ENCODE data around the gene CETN1.

CETN1 gene

DNA sequence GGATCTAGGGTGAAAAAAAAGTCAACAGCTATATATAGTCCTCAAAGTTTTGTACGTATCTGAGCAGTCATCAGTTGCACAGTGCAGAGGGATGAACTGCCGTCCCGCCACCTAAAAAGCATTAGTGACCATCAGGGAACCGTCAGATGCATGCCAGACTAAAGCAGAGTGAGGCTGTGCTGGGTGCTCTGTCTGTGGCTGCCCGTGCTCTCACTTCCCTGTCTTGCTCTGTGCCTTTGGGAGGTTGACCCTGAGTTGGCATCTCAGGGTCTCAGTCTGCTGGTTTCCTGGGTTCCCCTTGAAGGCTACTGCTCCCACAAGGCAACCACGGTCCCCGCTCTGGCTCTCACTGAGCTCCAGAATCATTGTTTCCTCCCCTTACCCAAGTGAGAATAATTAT is 27.8 kb downstream of the CETN1 start:
- DNase-seq (ENCODE audit: extremely low spot score): no peak
- POLR2A ChIA-PET: no interaction called here
- CTCF ChIA-PET: interaction anchor here (1.0 to 1.5 kb wide), 3 partner anchors 11 to 18 kb away, joined by 3 to 4 read pairs (median 3); no protein-coding TSS in a partner anchor
- no peak for TF ChIP-seq CTCF (IDR thresholded peaks at IDR 0.05; ENCODE audit: control extremely low read depth, extremely low read depth, low read depth, missing control alignments)

DNA sequence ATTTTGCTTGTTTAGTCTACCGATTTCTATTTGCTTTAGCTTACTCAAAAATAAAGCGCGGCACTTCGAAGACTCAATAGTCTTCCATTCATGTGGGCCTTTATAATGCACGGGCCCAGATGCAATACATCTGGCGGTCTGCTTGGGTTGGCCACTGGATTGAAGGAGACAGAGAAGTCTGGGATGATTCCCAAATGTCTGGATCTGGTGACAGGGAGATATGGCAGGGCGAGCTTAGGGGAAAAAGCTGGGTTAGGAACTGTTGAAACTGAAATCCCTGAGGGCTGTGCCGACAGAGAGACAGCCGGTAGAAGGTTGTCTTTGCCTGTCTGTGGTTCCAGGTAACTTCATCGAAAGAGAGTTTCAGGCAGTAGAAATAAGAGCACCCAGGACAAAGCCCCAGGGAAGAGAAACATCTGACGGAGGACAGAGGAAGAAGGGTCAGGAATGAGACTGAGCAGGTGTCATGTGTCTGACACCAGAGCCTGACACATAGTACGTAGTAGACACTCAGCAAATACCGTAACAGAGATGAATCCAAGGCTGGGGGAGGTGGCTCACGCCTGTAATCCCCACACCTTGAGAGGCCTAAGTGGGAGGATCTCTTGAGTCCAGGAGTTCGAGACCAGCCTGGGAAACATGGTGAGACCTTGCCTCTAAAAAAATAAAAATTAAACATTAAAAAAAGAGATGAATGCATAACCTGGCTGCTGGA is 30.2 kb downstream of the CETN1 start:
- ChIA-PET POLR2A (no interaction called here), CTCF (interaction anchor here (1.5 kb wide), 1 partner anchor 221 kb away, joined by 3 read pairs; no protein-coding TSS in a partner anchor)
- TF ChIP-seq CTCF (IDR thresholded peaks at IDR 0.05; ENCODE audit: control extremely low read depth, extremely low read depth, low read depth, missing control alignments): no peak

DNA sequence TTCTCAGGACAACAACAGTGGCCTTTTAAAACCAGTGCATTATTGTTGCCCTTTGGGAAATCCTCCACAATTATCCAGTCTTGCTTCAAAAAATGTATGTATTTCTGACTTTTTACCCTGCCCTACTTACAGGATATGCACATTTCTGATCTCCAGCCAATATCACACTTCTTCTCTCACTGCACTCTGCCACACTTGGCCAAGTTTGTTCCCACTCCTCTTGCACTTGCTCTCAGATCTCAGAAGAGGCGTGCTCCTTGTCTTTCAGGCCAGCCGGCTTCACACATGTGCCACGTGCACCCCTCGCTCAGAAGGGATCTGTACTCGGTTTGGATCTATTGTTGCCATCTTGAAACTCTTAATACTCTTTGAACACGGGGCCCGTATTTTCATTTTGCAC is 32.0 kb downstream of the CETN1 start:
- ChIA-PET CTCF (no interaction called here), POLR2A (no interaction called here)
- no peak for DNase-seq (ENCODE audit: extremely low spot score)
- TF ChIP-seq CTCF (IDR thresholded peaks at IDR 0.05; ENCODE audit: control extremely low read depth, extremely low read depth, low read depth, missing control alignments): no peak

More for the DNA sequence above, 30.2 kb downstream of the CETN1 start:
- no peak for DNase-seq (ENCODE audit: extremely low spot score)

DNA sequence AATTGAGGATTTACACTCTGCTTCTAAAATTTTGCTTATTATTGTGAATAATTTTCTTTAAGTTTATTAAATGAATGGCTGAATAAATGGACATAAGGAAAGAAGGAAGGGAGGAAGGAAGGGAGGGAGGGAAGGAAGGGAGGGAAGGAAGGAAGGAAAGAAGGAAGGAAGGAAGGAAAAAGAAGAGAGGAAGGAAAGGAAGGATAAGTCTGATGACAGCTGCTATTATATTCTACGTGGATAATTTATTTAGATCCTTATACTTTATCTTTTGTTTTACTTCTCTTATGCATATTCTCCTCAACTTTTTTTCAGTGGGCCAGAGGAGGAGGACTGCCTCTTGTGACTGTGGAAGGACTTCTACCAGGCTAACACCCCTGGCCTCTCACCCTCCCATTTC is 34.0 kb downstream of the CETN1 start:
- no peak for TF ChIP-seq CTCF (IDR thresholded peaks at IDR 0.05; ENCODE audit: control extremely low read depth, extremely low read depth, low read depth, missing control alignments)
- ChIA-PET POLR2A (interaction anchor here (0.5 kb wide), 1 partner anchor 106 kb away, joined by 4 read pairs; no protein-coding TSS in a partner anchor), CTCF (interaction anchor here (0.9 to 4.0 kb wide), 4 partner anchors 10 to 225 kb away, joined by 3 to 45 read pairs (median 8); no protein-coding TSS in a partner anchor)
- no peak for DNase-seq (ENCODE audit: extremely low spot score)

DNA sequence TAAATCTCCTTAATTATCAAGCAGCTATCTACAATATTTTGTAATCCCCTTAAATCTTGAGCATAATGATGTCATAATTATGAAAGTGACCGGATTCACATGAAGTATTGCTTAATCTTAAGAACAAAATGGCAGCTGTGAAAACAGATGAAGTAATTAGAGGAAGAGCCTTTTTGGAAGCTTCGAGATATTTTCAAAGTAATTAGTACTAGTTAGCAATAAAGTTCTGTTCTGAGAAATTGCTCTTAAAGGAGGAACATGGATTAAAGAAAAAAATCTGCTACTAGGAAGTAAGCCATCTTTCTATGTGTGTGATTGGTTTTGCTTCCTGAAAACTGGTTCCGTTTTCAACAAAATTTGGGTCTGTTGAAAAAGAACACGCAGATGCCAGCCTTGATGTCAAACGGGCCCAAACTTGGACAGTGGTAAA is 34.9 kb downstream of the CETN1 start:
- TF ChIP-seq CTCF (IDR thresholded peaks at IDR 0.05; ENCODE audit: control extremely low read depth, extremely low read depth, low read depth, missing control alignments): no peak
- ChIA-PET CTCF (interaction anchor here (1.1 to 4.0 kb wide), 10 partner anchors 8 to 519 kb away, joined by 3 to 45 read pairs (median 5); no protein-coding TSS in a partner anchor), POLR2A (no interaction called here)
- no peak for DNase-seq (ENCODE audit: extremely low spot score)

GRCh38 chr18:615773-616172 is 35.6 kb downstream of the CETN1 start:
- ChIA-PET CTCF (interaction anchor here (1.1 to 4.0 kb wide), 11 partner anchors 9 to 520 kb away, joined by 3 to 45 read pairs (median 5); no protein-coding TSS in a partner anchor), POLR2A (no interaction called here)
- TF ChIP-seq CTCF (IDR thresholded peaks at IDR 0.05; ENCODE audit: control extremely low read depth, extremely low read depth, low read depth, missing control alignments): no peak
- DNase-seq (ENCODE audit: extremely low spot score): no peak
